Keratinocyte (primary cell): ENCODE measurements around the gene ALS2. TPM values are rescaled to one million over a fixed set of nuclear protein-coding genes. Genes with fewer than 3 reads are reported as not detected.

ENCODE experiments used
- DNase-seq: peaks from one replicate; pipeline ENCODE4 v3.0.0-alpha.2; 2011; ENCODE audit warnings: low read depth, missing footprints, low spot score
- FAIRE-seq: peaks from 2 replicates; lab custom pipeline; 2011; peaks lifted over from hg19 to GRCh38; lab: Jason Lieb, UNC
- H2AFZ ChIP-seq: 2 replicates; pipeline ENCODE4 v1.6.0; 2012; ENCODE audit warnings: low read length, control low read depth, inconsistent platforms; ENCODE audit not compliant: control insufficient read depth
- H3K27ac ChIP-seq: 2 replicates; pipeline ENCODE4 v1.5.1; 2011; ENCODE audit warnings: low read length; ENCODE audit not compliant: control insufficient read depth, insufficient read depth
- H3K27me3 ChIP-seq: 3 replicates; pipeline ENCODE4 v1.6.0; 2011; ENCODE audit warnings: low read length; ENCODE audit not compliant: control insufficient read depth, insufficient read depth; ENCODE audit errors: extremely low read depth
- H3K36me3 ChIP-seq, 2 experiments: 2 replicates in 1 of 2; 3 replicates in 1 of 2; pipeline ENCODE4 v1.5.1; 2011; ENCODE audit warnings: low read length in 2 of 2, mild to moderate bottlenecking in 1 of 2; ENCODE audit not compliant: control insufficient read depth in 2 of 2, insufficient read depth in 2 of 2; ENCODE audit errors: extremely low read depth in 1 of 2
- H3K4me1 ChIP-seq: 3 replicates; pipeline ENCODE4 v1.5.1; 2011; ENCODE audit warnings: low read length; ENCODE audit not compliant: control insufficient read depth, insufficient read depth; ENCODE audit errors: extremely low read depth
- H3K4me2 ChIP-seq: 3 replicates; pipeline ENCODE4 v1.6.0; 2011; ENCODE audit warnings: low read depth, low read length; ENCODE audit not compliant: control insufficient read depth, insufficient read depth; ENCODE audit errors: extremely low read depth
- H3K4me3 ChIP-seq, 3 experiments: fragments of 200-600 bp in 1 of 3; sonication (generic) in 1 of 3; 2 replicates in 2 of 3; 3 replicates in 1 of 3; pipeline ENCODE4 v1.5.1; 2011 to 2016; ENCODE audit warnings: low read length in 3 of 3, mild to moderate bottlenecking in 3 of 3, control low read depth in 2 of 3, inconsistent platforms in 1 of 3, low read depth in 1 of 3, mixed read lengths in 1 of 3, mixed run types in 1 of 3, moderate library complexity in 1 of 3; ENCODE audit not compliant: control insufficient read depth in 2 of 3, insufficient read depth in 2 of 3; ENCODE audit errors: extremely low read depth in 1 of 3
- H3K79me2 ChIP-seq: 2 replicates; pipeline ENCODE4 v1.6.0; 2012; ENCODE audit warnings: low read length; ENCODE audit not compliant: control insufficient read depth, insufficient read depth
- H3K9ac ChIP-seq: 3 replicates; pipeline ENCODE4 v1.6.0; 2011; ENCODE audit warnings: low read length; ENCODE audit not compliant: control insufficient read depth, insufficient read depth; ENCODE audit errors: extremely low read depth
- H3K9me1 ChIP-seq: 3 replicates; pipeline ENCODE4 v1.6.0; 2011; ENCODE audit warnings: low read length; ENCODE audit not compliant: control insufficient read depth, insufficient read depth; ENCODE audit errors: extremely low read depth
- H3K9me3 ChIP-seq: 2 replicates; pipeline ENCODE4 v1.5.1; 2012; ENCODE audit warnings: low read depth, low read length; ENCODE audit not compliant: control insufficient read depth
- H4K20me1 ChIP-seq: 3 replicates; pipeline ENCODE4 v1.6.0; 2011; ENCODE audit warnings: low read length; ENCODE audit not compliant: control insufficient read depth, insufficient read depth; ENCODE audit errors: extremely low read depth
- EZH2 ChIP-seq: IDR thresholded peaks from one replicate; pipeline ENCODE4 v1.6.1; 2012; ENCODE audit warnings: inconsistent platforms, mild to moderate bottlenecking, low read length, moderate library complexity
- dilution Hi-C: fragments of 300-500 bp; cut with MboI; formaldehyde crosslinking; loops from one replicate; pipeline ENCODE4 v1.7.0; 2020; ENCODE audit warnings: low sequenced_read_pairs; ENCODE audit not compliant: extremely low pct_ligation_motif_present
- polyA plus RNA-seq, 5 experiments: library from polyadenylated mRNA; depleted of rRNA in 3 of 5; stranded (reverse) in 3 of 5; stranded (forward) in 1 of 5; unstranded in 1 of 5; fragments of >200 nt; gene quantifications; 1 replicate in 1 of 5; 2 replicates in 3 of 5; 3 replicates in 1 of 5; pipeline versions ENCODE4 v1.2.1 to v1.2.3, GENCODE V29; 2011 to 2012; ENCODE audit warnings: missing spikeins in 2 of 5, low read depth in 1 of 5, low replicate concordance in 1 of 5
- TF ChIP-seq, protein P1 (sequence below), 3 experiments: IDR thresholded peaks in 1 of 3; conservative IDR thresholded peaks in 1 of 3; optimal IDR thresholded peaks in 1 of 3; 2 replicates in 2 of 3; 3 replicates in 1 of 3; pipeline versions ENCODE3 to v1.5.1; 2011; ENCODE audit warnings: low read length in 3 of 3, mild to moderate bottlenecking in 3 of 3, moderate library complexity in 2 of 3, control low read depth in 1 of 3, inconsistent platforms in 1 of 3; ENCODE audit not compliant: insufficient read depth in 2 of 3; ENCODE audit errors: extremely low read depth in 1 of 3

The ALS2 gene
- polyA plus RNA-seq, 1 donor (not counting 4 experiments of a cell fraction or from before 2014, with no cell fraction given): 25.8 TPM

DNA sequence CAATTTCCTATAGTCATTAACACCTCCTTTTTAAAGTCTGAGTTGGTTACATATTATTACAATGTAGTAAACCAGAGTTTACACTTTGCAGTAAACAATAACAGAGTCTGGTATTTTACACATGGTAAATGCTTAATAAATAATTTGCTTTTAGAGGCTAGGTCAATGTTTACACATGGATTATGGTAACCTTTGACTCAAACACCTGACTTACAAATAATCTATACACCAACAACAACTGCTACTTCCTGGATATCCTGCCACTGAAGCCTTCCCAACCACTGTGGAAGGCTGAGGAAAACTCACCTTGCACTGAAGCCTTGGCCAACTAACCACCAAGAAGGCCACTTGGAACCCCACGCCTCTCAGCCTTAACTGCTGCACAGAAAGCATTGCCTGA is 5.4 kb downstream of the ALS2 start:
- no peaks in the 10 kb centered on the region for H3K27me3 ChIP-seq
- H4K20me1 ChIP-seq: peaks cover 2% of the 10 kb centered on the region
- no peak overlapping the region for H3K4me3 ChIP-seq
- H3K9me1 ChIP-seq: peaks cover 2% of the 10 kb centered on the region
- H3K79me2 ChIP-seq: peaks cover 83% of the 10 kb centered on the region
- FAIRE-seq: no peak
- no peak overlapping the region for H3K9ac ChIP-seq
- H3K36me3 ChIP-seq: peaks cover 2 to 3% of the 10 kb centered on the region in 2 experiments
- TF ChIP-seq, protein P1, sequence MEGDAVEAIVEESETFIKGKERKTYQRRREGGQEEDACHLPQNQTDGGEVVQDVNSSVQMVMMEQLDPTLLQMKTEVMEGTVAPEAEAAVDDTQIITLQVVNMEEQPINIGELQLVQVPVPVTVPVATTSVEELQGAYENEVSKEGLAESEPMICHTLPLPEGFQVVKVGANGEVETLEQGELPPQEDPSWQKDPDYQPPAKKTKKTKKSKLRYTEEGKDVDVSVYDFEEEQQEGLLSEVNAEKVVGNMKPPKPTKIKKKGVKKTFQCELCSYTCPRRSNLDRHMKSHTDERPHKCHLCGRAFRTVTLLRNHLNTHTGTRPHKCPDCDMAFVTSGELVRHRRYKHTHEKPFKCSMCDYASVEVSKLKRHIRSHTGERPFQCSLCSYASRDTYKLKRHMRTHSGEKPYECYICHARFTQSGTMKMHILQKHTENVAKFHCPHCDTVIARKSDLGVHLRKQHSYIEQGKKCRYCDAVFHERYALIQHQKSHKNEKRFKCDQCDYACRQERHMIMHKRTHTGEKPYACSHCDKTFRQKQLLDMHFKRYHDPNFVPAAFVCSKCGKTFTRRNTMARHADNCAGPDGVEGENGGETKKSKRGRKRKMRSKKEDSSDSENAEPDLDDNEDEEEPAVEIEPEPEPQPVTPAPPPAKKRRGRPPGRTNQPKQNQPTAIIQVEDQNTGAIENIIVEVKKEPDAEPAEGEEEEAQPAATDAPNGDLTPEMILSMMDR (optimal IDR thresholded peaks at IDR 0.05 in 1 of 3, IDR thresholded peaks at IDR 0.05 in 1 of 3, conservative IDR thresholded peaks at IDR 0.05 in 1 of 3; ENCODE audit: extremely low read depth in 1 of 3, insufficient read depth in 2 of 3, low read length in 3 of 3): no peak
- TF ChIP-seq EZH2: no peak
- no peak overlapping the region for H3K27ac ChIP-seq
- H2AFZ ChIP-seq: no peak overlapping the region
- no peak overlapping the region for H3K4me2 ChIP-seq
- H3K4me1 ChIP-seq: peaks cover 24% of the 10 kb centered on the region
- no peak for DNase-seq
- no peaks in the 10 kb centered on the region for H3K9me3 ChIP-seq
- dilution Hi-C loops: no loop called here

DNA sequence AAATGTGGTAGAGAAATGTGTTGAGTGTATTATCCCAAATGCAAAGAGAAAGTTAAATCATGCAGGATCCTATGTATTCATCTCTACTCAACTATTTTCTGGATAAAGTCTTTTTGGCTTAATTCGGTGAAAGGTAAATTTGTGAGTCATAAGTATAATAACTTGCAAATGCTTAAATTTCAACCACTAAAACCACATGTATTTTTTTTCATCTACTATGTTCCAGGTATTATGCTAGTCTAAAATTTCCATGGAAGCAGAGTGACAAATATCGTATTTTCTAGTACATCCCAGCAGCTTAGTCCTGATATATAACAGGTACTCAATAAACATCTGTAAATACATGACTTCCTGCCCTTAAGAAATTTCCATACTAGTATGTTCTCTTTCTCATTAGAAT is 6.2 kb downstream of the ALS2 start:
- TF ChIP-seq EZH2: no peak
- TF ChIP-seq, protein P1 (optimal IDR thresholded peaks at IDR 0.05 in 1 of 3, IDR thresholded peaks at IDR 0.05 in 1 of 3, conservative IDR thresholded peaks at IDR 0.05 in 1 of 3; ENCODE audit: extremely low read depth in 1 of 3, insufficient read depth in 2 of 3, low read length in 3 of 3): no peak
- DNase-seq (no peak), FAIRE-seq (no peak)
- Histone ChIP-seq H3K36me3 (peaks cover 2 to 3% of the 10 kb centered on the region in 2 experiments), H3K9ac (no peak overlapping the region), H4K20me1 (peaks cover 2% of the 10 kb centered on the region), H3K27me3 (no peaks in the 10 kb centered on the region), H3K4me1 (peaks cover 24% of the 10 kb centered on the region), H3K9me1 (peaks cover 2% of the 10 kb centered on the region), H3K4me2 (no peak overlapping the region), H2AFZ (no peak overlapping the region), H3K79me2 (peaks cover 78% of the 10 kb centered on the region), H3K4me3 (no peak overlapping the region), H3K27ac (no peak overlapping the region), H3K9me3 (no peaks in the 10 kb centered on the region)
- dilution Hi-C loops: no loop called here
